PC-3 (cell line): ENCODE results near the gene ST7. TPM values are rescaled to one million over a fixed set of nuclear protein-coding genes. Genes with fewer than 3 reads are reported as not detected.

Source experiments
- ATAC-seq: fragments of 200-7000 bp; cut with Tn5 transposase; 2 replicates; pipeline ENCODE4 v1.9.1; 2020; ENCODE audit warnings: mild to moderate bottlenecking, moderate library complexity
- BruUV-seq: library from RNA; stranded (reverse); fragments of 400-500 nt; replicated peaks from 2 replicates; lab custom pipeline; 2021; lab: Mats Ljungman, UMichigan
- CTCF ChIA-PET: fragments of 300-600 bp; sonication (Branson Sonifier 250); formaldehyde crosslinking; loops from one replicate; lab custom pipeline; 2022; ENCODE audit warnings: antibody characterized with exemption; lab: Charles Lee
- POLR2A ChIA-PET: fragments of 300-600 bp; sonication (Branson Sonifier 250); formaldehyde crosslinking; loops from one replicate; lab custom pipeline; 2022; ENCODE audit warnings: antibody characterized with exemption; ENCODE audit not compliant: unreplicated experiment; lab: Charles Lee
- DNase-seq: peaks from one replicate; pipeline ENCODE4 v3.0.0-alpha.2; 2015
- H2AFZ ChIP-seq: fragments of 300-600 bp; sonication (generic); 2 replicates; pipeline ENCODE4 v1.6.0; 2016; ENCODE audit warnings: antibody characterized with exemption, low read length
- H3F3A ChIP-seq: fragments of 300-600 bp; sonication (generic); one replicate; pipeline ENCODE4 v1.6.0; 2017; ENCODE audit warnings: antibody characterized with exemption, low read length, control low read depth, mild to moderate bottlenecking; ENCODE audit not compliant: unreplicated experiment
- H3K27ac ChIP-seq: fragments of 300-600 bp; sonication (generic); 2 replicates; pipeline ENCODE4 v1.5.1; 2016; ENCODE audit warnings: mild to moderate bottlenecking, low read length
- H3K27me3 ChIP-seq: fragments of 300-600 bp; sonication (generic); 2 replicates; pipeline ENCODE4 v1.6.1; 2016; ENCODE audit warnings: low read length, mixed read lengths
- H3K36me3 ChIP-seq: fragments of 300-600 bp; sonication (generic); 2 replicates; pipeline ENCODE4 v1.6.1; 2016; ENCODE audit warnings: low read depth, mixed run types, low read length, mixed read lengths
- H3K4me1 ChIP-seq: fragments of 300-600 bp; sonication (generic); 2 replicates; pipeline ENCODE4 v1.5.1; 2016; ENCODE audit warnings: low read length; ENCODE audit not compliant: insufficient read depth
- H3K4me2 ChIP-seq: fragments of 300-600 bp; sonication (generic); 2 replicates; pipeline ENCODE4 v1.6.0; 2016; ENCODE audit warnings: low read length
- H3K4me3 ChIP-seq: fragments of 300-600 bp; sonication (generic); 2 replicates; pipeline ENCODE4 v1.5.1; 2016; ENCODE audit warnings: mild to moderate bottlenecking, low read length, mixed read lengths
- H3K79me2 ChIP-seq: fragments of 300-600 bp; sonication (generic); 2 replicates; pipeline ENCODE4 v1.6.1; 2017; ENCODE audit warnings: low read length, mixed read lengths
- H3K9ac ChIP-seq: fragments of 300-600 bp; sonication (generic); 2 replicates; pipeline ENCODE4 v1.6.0; 2016; ENCODE audit warnings: mild to moderate bottlenecking, low read length
- H3K9me2 ChIP-seq: fragments of 300-600 bp; sonication (generic); replicated peaks from 2 replicates; pipeline ENCODE4 v1.6.1; 2016; ENCODE audit warnings: mixed run types, low read length, mixed read lengths
- H3K9me3 ChIP-seq: fragments of 300-600 bp; sonication (generic); 2 replicates; pipeline ENCODE4 v1.6.1; 2016; ENCODE audit warnings: low read length, mixed read lengths
- H4K20me1 ChIP-seq: fragments of 300-600 bp; sonication (generic); 2 replicates; pipeline ENCODE4 v1.6.1; 2016; ENCODE audit warnings: low read length, mixed read lengths
- EZH2 ChIP-seq: fragments of 300-600 bp; sonication (generic); IDR thresholded peaks from one replicate; pipeline ENCODE4 v1.6.1; 2017; ENCODE audit warnings: antibody characterized with exemption, mild to moderate bottlenecking, low read length; ENCODE audit not compliant: unreplicated experiment
- EZH2phosphoT487 ChIP-seq: fragments of 300-600 bp; sonication (generic); IDR thresholded peaks from 2 replicates; pipeline ENCODE4 v1.6.1; 2018; ENCODE audit warnings: mild to moderate bottlenecking, antibody characterized with exemption, low read length, borderline replicate concordance
- intact Hi-C: fragments of 100-400 bp; cut with micrococcal nuclease; formaldehyde crosslinking; loops from 2 replicates; pipeline ENCODE4 v1.9.0; 2023
- total RNA-seq: library from RNA; depleted of rRNA; stranded (reverse); fragments of >200 nt; gene quantifications from 2 replicates; pipeline ENCODE4 v1.2.3, GENCODE V29; 2014
- TF ChIP-seq, protein P1 (sequence below): fragments of 300-600 bp; sonication (generic); conservative IDR thresholded peaks from 2 replicates; pipeline ENCODE4 v1.5.1; 2017; ENCODE audit warnings: antibody characterized with exemption, low read depth, mild to moderate bottlenecking, low read length

ST7 gene
- total RNA-seq, 1 experiment from 2014 or later = 19.7 TPM

DNA sequence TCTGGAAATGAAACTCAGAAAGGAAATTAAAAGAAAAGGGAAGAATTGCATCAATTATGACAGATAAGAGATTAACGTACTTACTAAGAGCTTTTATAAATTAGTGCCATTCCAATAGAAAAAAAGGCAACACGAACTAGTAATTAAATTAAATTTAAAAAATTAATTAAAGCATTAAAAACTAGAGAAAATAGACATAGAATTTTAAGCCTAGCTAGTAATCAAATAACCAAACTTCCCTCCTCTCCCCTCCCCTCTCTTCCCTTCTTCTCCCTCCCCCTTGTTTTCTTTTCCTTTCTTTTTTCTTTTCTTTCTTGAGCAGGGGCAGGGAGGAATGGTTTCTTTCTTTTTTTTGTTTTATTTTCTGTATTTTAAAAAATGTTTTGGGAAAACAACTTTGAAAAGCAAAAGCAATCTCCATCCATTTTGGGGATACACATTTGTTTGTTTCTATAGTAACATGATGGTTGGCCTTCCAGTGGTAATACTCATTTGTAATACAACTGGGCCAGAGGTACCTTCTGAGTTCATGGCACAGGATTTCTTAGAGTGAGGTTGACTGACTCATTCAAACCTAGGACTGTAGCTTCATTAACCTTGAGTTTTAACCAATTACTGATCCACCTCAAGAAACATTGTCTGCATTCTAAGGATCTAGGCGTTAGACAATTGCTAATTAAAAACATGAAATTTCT is 132.6 kb downstream of the ST7 start:
- Histone ChIP-seq H3K4me3 (no peak overlapping the region), H3K4me1 (peaks cover 6% of the 10 kb centered on the region; the same call in 1 of the 2 replicates), H3K27ac (no peak overlapping the region), H3K4me2 (no peak overlapping the region), H3F3A (no peaks in the 10 kb centered on the region), H2AFZ (no peak overlapping the region), H3K9me3 (no peaks in the 10 kb centered on the region), H3K79me2 (no peaks in the 10 kb centered on the region), H3K9me2 (no peaks in the 10 kb centered on the region), H3K36me3 (no peaks in the 10 kb centered on the region), H4K20me1 (no peaks in the 10 kb centered on the region), H3K27me3 (no peaks in the 10 kb centered on the region), H3K9ac (no peak overlapping the region)
- CTCF ChIA-PET = no interaction called here
- no TSS peak for BruUV-seq
- POLR2A ChIA-PET = interaction anchor here (0.7 kb wide), 1 partner anchor 1545 kb away, joined by 7 read pairs; no protein-coding TSS in a partner anchor
- no peak for TF ChIP-seq EZH2
- DNase-seq (peak; percentile 22), ATAC-seq (no peak)
- intact Hi-C loops = no loop called here

DNA sequence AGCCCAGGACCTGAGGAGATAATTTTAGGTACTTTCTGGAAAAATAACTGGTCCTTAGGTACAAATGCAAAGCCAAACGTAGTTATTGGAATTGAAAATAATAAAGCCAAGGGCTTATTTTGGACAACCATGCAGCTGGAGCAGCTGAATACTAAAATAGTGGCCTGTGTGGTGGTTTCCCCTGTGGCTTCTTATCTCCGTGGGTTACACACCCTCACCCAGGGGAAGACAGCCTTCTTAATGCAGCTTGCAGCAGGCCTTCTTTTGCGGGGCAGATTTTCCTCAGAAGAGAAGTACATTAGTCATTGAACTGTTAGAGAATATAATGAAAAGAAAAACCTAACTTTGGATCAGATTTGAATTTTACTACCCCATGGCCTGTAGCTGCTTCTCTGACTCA is 133.5 kb downstream of the ST7 start:
- no peak for DNase-seq

DNA sequence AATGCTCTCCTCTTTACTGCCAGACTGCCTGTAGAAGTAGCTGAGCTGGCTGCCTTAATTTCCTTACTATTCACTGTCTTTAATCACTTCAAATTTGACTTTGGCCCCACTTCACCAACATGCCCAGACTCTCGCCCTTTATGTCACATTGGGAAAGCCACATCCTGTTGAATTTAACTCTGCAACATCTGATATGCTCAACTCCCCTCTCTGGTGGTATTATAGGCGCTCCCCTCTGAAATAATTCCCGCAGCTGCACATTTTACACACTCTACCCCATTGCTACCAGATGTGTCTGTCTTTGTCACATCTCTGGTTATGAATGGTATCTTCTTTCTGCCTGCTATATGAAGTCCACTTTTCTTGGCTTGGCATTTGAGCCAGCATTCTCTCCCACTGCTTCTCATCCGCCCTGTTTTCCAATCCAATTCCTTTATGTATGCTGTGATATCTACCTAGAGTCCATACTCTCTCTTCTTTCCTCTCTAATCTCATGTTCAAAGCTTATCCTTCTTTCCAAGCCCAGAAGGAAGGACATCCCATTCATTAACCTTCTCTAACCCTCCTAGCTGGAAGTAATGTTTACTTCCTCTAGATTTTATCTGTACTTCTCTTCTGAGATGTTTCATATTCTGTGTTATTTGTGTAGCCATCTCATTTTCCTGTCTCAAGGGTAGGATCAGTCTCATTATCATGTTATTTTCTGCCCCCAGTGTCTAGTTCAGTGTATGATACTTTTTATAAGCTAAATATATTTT is 134.5 kb downstream of the ST7 start:
- Histone ChIP-seq H3K36me3 (no peaks in the 10 kb centered on the region), H3K27ac (no peak overlapping the region), H3K4me2 (no peak overlapping the region), H3K27me3 (no peaks in the 10 kb centered on the region), H3K4me3 (no peak overlapping the region), H4K20me1 (no peaks in the 10 kb centered on the region), H2AFZ (no peak overlapping the region), H3K9ac (no peak overlapping the region), H3K4me1 (peaks cover 6% of the 10 kb centered on the region; the same call in 1 of the 2 replicates), H3K79me2 (no peaks in the 10 kb centered on the region), H3K9me3 (no peaks in the 10 kb centered on the region), H3K9me2 (no peaks in the 10 kb centered on the region), H3F3A (no peaks in the 10 kb centered on the region)
- ChIA-PET CTCF (interaction anchor here (0.6 kb wide), 1 partner anchor 92 kb away, joined by 5 read pairs; no protein-coding TSS in a partner anchor), POLR2A (no interaction called here)
- ATAC-seq (no peak), DNase-seq (no peak)
- TF ChIP-seq EZH2phosphoT487 (no peak), EZH2 (no peak)
- TF ChIP-seq, protein P1, sequence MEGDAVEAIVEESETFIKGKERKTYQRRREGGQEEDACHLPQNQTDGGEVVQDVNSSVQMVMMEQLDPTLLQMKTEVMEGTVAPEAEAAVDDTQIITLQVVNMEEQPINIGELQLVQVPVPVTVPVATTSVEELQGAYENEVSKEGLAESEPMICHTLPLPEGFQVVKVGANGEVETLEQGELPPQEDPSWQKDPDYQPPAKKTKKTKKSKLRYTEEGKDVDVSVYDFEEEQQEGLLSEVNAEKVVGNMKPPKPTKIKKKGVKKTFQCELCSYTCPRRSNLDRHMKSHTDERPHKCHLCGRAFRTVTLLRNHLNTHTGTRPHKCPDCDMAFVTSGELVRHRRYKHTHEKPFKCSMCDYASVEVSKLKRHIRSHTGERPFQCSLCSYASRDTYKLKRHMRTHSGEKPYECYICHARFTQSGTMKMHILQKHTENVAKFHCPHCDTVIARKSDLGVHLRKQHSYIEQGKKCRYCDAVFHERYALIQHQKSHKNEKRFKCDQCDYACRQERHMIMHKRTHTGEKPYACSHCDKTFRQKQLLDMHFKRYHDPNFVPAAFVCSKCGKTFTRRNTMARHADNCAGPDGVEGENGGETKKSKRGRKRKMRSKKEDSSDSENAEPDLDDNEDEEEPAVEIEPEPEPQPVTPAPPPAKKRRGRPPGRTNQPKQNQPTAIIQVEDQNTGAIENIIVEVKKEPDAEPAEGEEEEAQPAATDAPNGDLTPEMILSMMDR = no peak
- BruUV-seq = no TSS peak
- intact Hi-C loops = no loop called here

More for the DNA sequence above, 133.5 kb downstream of the ST7 start:
- intact Hi-C loops = no loop called here
- POLR2A ChIA-PET = no interaction called here
- no peaks in the 10 kb centered on the region for H3K9me3 ChIP-seq
- no peak overlapping the region for H3K27ac ChIP-seq
- H3K36me3 ChIP-seq = no peaks in the 10 kb centered on the region
- TF ChIP-seq EZH2 (no peak), EZH2phosphoT487 (no peak)
- TF ChIP-seq, protein P1 = no peak
- peaks cover 6% of the 10 kb centered on the region; the same call in 1 of the 2 replicates for H3K4me1 ChIP-seq
- no peak overlapping the region for H3K4me3 ChIP-seq
- no peaks in the 10 kb centered on the region for H3K79me2 ChIP-seq
- CTCF ChIA-PET = no interaction called here
- no peaks in the 10 kb centered on the region for H3K27me3 ChIP-seq
- no peaks in the 10 kb centered on the region for H3K9me2 ChIP-seq
- ATAC-seq = no peak
- no peaks in the 10 kb centered on the region for H4K20me1 ChIP-seq
- H2AFZ ChIP-seq = no peak overlapping the region
- H3F3A ChIP-seq = no peaks in the 10 kb centered on the region
- H3K9ac ChIP-seq = no peak overlapping the region
- H3K4me2 ChIP-seq = no peak overlapping the region
- no TSS peak for BruUV-seq
